ENCODE results near the gene SENP5.
A peak's percentile ranks its signal among the peaks of the same experiment; 100 is the strongest.

SENP5 gene

GRCh38 chr3:196914866-196915265, 47.1 kb downstream of the SENP5 start:
- TF ChIP-seq ZNF274 (IDR thresholded peaks at IDR 0.05; ENCODE audit: low read depth, low read length) = no peak
- H3K4me3 ChIP-seq (ENCODE audit: low read length) = no peak overlapping the region

DNA sequence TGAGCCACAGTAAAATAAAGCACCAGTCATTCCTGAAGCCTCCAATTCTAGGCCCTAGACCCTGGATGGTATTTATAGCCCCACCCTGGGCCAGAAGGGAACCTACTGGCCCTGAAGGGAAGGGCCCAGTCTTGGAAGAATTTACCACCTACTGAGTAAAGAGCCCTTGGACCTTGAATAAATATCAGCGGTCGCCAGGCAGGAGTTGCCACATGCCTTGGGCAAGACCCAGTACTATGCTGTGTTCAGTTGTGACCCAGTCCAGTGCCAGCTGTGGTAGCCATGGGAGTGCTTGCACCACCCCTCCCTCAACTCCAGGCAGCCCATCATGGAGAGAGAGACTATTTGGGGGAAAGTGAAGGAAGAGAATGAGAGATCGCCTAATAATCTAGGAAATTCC, 47.7 kb downstream of the SENP5 start:
- TF ChIP-seq ZNF274 (IDR thresholded peaks at IDR 0.05; ENCODE audit: low read depth, low read length) = no peak
- no peak overlapping the region for H3K4me3 ChIP-seq (ENCODE audit: low read length)

DNA sequence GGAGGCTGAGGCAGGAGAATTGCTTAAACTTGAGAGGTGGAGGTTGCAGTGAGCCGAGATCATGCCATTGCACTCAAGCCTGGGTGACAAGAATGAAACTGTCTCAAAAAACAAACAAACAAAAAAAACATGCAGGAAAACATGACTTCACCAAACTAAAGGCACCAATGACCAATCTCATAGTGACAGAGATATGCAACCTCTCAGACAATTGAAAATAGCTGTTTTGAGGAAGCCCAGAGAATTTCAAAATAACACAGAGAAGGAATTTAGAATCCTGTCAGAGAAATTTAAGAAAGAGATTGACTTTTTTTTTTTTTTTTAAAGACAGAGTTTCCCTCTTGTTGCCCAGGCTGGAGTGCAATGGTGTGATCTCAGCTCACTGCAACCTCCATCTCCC, 48.5 kb downstream of the SENP5 start:
- no peak for TF ChIP-seq ZNF274 (IDR thresholded peaks at IDR 0.05; ENCODE audit: low read depth, low read length)
- no peak overlapping the region for H3K4me3 ChIP-seq (ENCODE audit: low read length)

DNA sequence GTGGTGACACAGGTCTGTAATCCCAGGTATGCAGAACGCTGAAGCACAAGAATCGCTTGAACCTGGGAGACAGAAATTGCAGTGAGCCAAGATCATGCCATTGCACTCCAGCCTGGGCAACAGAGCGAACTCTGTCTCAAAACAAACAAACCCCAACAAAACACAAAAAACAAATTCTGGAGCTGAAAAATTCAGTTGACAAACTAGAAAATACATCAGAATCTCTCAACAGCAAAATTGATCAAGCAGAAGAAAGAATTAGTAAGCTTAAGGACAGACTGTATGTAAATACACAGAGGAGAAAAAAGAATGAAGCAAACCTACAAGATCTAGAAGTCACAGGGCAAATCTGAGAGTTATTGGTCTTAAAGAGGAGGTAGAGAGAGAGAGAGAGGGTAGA, 49.3 kb downstream of the SENP5 start:
- no peak overlapping the region for H3K4me3 ChIP-seq (ENCODE audit: low read length)
- no peak for TF ChIP-seq ZNF274 (IDR thresholded peaks at IDR 0.05; ENCODE audit: low read depth, low read length)

DNA sequence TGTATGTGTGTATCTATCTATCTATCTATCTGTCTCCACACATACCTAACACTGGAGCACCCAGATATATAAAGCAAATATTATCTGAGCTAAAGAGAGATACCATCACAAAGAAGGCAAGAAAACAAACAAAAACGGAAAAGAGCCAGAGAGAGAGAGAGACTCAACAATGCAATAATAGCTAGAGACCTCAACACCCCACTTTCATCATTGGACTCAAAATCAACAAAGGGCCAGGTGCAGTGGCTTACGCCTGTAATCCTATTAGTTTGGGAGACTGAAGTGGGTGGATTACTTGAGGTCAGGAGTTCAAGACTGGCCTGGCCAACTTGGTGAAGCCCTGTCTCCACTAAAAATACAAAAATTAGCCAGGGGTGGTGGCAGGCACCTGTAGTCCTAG, 51.2 kb downstream of the SENP5 start:
- TF ChIP-seq ZNF274 (IDR thresholded peaks at IDR 0.05; ENCODE audit: low read depth, low read length) = no peak
- no peak overlapping the region for H3K4me3 ChIP-seq (ENCODE audit: low read length)

DNA sequence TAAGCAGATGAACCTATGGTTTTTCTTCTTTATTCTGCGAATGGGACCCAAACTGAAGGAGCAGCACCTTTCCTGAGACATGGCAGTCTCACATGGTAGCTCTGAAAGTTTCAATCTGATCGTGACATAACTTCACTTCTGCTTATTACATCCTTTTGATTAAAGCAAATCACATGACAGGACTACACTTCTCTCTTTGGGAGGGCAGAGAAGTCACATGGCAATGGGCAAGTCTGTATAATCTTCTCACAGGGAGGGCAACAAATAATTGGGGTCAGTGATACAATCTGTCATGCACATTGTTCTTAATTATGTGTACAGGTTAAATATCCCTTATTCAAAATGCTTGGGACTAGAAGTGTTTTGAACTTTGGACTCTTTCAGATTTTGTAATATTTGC, 53.0 kb downstream of the SENP5 start:
- TF ChIP-seq ZNF274 (IDR thresholded peaks at IDR 0.05; ENCODE audit: low read depth, low read length) = no peak
- H3K4me3 ChIP-seq (ENCODE audit: low read length) = no peak overlapping the region

DNA sequence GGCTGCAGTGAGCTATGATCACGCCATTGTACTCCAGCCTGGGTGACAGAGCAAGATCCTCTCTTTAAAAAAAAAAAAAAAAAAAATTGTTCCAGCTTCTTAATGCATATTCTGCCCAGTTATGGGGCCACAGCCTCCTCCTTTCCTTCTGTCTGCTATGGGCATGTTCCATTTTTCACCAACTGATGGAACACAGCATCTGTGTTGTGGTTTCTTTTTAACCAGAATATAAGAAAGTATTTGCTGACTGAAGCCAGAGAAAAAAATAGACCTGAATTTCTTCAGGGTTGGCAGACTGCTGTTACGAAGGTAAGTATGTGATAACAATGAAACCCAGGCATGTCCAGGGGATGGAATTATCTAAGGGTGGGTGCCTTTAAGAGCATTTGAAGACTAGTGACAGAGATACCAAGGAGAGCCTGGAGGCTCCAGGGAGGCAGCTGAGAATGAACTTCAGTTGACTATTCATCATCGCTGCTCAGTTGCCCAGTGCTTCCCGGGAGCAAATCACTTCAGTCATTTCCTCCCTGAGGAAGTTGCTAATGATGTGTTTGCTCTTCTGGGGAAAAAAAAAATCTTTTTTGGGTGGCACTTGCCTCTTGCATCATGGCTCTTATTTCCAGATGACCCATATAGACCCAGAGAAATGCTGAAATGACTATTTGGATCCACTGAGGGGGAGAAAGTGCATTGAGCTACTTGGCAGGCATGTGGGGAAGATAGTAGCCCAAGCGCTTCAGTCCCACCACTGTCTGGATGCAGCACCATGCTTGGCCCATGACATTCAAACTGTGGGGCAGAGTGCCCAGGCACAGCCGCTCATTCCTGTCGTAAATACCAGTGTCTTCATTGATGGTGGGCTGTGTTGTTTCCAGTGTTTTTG, 60.1 kb downstream of the SENP5 start:
- no peak overlapping the region for H3K4me3 ChIP-seq (ENCODE audit: low read length)
- no peak for TF ChIP-seq ZNF274 (IDR thresholded peaks at IDR 0.05; ENCODE audit: low read depth, low read length)

DNA sequence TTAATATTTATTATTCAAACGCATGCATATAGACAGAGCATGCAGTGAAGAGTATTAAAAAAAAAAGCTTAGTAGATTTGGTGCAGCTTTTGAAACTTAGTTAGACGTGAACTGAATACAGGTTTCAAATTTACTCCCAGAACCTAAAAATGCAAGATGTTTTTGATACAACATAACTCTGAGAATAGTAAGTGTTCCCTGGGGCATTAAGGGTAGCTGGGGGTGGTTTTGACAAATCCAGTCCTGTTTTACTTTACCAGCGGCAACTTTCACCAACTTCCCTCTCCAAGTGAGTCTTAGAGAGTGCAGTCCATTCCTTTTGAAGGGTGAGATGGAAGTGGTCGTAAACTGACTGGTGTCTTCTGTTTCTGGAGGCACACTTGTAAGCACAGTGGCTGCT, 63.4 kb downstream of the SENP5 start:
- no peak overlapping the region for H3K4me3 ChIP-seq (ENCODE audit: low read length)

DNA sequence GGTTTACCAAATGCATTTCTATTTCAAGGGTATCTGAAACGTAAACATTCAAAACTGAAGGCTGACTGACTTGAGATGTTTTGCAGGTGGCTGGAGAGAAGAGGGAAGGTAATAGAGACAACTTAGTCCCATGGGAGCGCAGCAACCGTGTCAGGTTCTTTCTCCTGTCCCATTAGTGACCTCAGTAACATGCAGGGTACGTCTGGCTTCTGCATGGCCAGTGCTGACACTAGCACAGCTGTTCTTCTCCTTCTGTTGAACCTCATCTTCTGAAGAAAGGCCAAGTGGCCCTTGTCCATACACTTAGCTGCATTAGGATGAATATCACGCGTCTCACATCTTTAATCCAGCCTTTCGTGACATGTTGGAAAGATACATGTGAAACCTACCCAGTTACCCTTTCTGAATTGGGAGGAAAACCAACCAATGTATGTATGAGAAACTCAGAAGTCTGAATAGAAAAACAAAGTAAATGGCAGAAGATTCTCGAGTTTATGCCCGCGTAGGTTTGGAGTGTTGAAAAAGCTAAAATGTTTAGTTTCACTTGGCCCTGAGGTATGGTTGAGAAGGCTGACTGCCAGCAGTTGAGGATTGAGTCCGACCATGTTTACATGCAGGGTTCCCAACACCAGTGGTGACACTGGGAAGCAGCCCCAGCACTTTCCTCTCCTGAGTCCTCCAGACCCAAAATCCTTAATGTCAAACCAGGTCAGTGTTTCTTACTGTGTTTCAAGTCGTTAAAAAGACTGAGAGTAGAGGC, 64.3 kb downstream of the SENP5 start:
- TF ChIP-seq ZNF274 (IDR thresholded peaks at IDR 0.05; ENCODE audit: low read depth, low read length) = no peak
- no peak overlapping the region for H3K4me3 ChIP-seq (ENCODE audit: low read length)

More for the DNA sequence above, 63.4 kb downstream of the SENP5 start:
- no peak for TF ChIP-seq ZNF274 (IDR thresholded peaks at IDR 0.05; ENCODE audit: low read depth, low read length)

GRCh38 chr3:196932600-196932999, 64.9 kb downstream of the SENP5 start:
- no peak overlapping the region for H3K4me3 ChIP-seq (ENCODE audit: low read length)

DNA sequence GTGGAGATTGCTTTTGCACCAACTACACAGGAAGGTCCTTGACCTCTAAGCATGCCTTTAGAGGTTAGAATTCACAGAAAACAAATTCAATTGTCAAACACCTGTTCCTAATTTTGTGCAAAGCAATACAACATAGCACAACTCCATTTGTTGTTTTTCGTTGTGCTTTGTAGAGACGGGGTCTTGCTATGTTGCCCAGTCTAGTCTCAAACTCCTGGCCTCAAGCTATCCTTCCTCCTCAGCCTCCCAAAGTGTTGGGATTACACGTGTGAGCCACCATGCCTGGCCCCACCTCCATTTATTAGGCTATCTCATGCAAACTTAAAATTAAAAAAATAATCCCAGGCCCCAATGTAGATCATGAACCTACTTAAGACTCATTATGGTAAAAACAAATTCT, 68.6 kb downstream of the SENP5 start:
- no peak overlapping the region for H3K4me3 ChIP-seq (ENCODE audit: low read length)

More at GRCh38 chr3:196932600-196932999, 64.9 kb downstream of the SENP5 start:
- no peak for TF ChIP-seq ZNF274 (IDR thresholded peaks at IDR 0.05; ENCODE audit: low read depth, low read length)

GRCh38 chr3:196938124-196938523, 70.4 kb downstream of the SENP5 start:
- no peak for TF ChIP-seq ZNF274 (IDR thresholded peaks at IDR 0.05; ENCODE audit: low read depth, low read length)
- no peak overlapping the region for H3K4me3 ChIP-seq (ENCODE audit: low read length)

More for the DNA sequence above, 68.6 kb downstream of the SENP5 start:
- TF ChIP-seq ZNF274 (IDR thresholded peaks at IDR 0.05; ENCODE audit: low read depth, low read length) = no peak

GRCh38 chr3:196938576-196938975, 70.9 kb downstream of the SENP5 start:
- TF ChIP-seq ZNF274 (IDR thresholded peaks at IDR 0.05; ENCODE audit: low read depth, low read length) = no peak
- no peak overlapping the region for H3K4me3 ChIP-seq (ENCODE audit: low read length)

GRCh38 chr3:196941729-196942225, 74.1 kb downstream of the SENP5 start:
- TF ChIP-seq ZNF274 (IDR thresholded peaks at IDR 0.05; ENCODE audit: low read depth, low read length) = no peak
- peak overlapping the region; percentile 82 for H3K4me3 ChIP-seq (ENCODE audit: low read length)

Data from GM08714 (cell line).